ENCODE data around the gene PHLPP1. TPM values are rescaled to one million over a fixed set of nuclear protein-coding genes. Genes with fewer than 3 reads are reported as not detected.

Gene PHLPP1
- total and polyA plus RNA-seq, 2 experiments from 2014 or later, result 15.7 to 73.6 TPM

- no peaks in the 10 kb centered on the region for H3K9me2 ChIP-seq (ENCODE audit: insufficient read depth)
- H2AFZ ChIP-seq, result no peak overlapping the region
- H3F3A ChIP-seq (replicated peaks; ENCODE audit: low read depth), result no peaks in the 10 kb centered on the region
- no peaks in the 10 kb centered on the region for H3K27me3 ChIP-seq (ENCODE audit: insufficient read depth)
- no peak for TF ChIP-seq POLR2AphosphoS5 (IDR thresholded peaks at IDR 0.05; ENCODE audit: low read depth)
- no peak for TF ChIP-seq EZH2 (IDR thresholded peaks at IDR 0.05; ENCODE audit: low read depth, unreplicated experiment)
- TF ChIP-seq JUNB (IDR thresholded peaks at IDR 0.05; ENCODE audit: unreplicated experiment), result no peak
- TF ChIP-seq STAT1 (IDR thresholded peaks at IDR 0.05; ENCODE audit: unreplicated experiment), result no peak
- TF ChIP-seq ETS1 (IDR thresholded peaks at IDR 0.05), result no peak
- no peak for TF ChIP-seq REST (IDR thresholded peaks at IDR 0.05; ENCODE audit: unreplicated experiment)
- no peak for TF ChIP-seq ZNF114 (CRISPR knock-in tag; IDR thresholded peaks at IDR 0.05)
- TF ChIP-seq EZH2phosphoT487 (IDR thresholded peaks at IDR 0.05; ENCODE audit: unreplicated experiment), result no peak
- TF ChIP-seq CTCF (conservative IDR thresholded peaks at IDR 0.05; ENCODE audit: low read depth in 2 of 2), result no peak
- no peak for TF ChIP-seq ZNF462 (CRISPR knock-in tag; IDR thresholded peaks at IDR 0.05)
- TF ChIP-seq CREB1 (CRISPR knock-in tag; IDR thresholded peaks at IDR 0.05; ENCODE audit: low read depth), result no peak
- no peak for TF ChIP-seq ZNF331 (CRISPR knock-in tag; IDR thresholded peaks at IDR 0.05; ENCODE audit: low read depth)
- TF ChIP-seq NANOG (IDR thresholded peaks at IDR 0.05; ENCODE audit: borderline replicate concordance), result no peak
- H3K79me2 ChIP-seq (replicated peaks; ENCODE audit: insufficient read depth), result no peaks in the 10 kb centered on the region
- no peak overlapping the region for H3K27ac ChIP-seq (ENCODE audit: low read depth)
- H3K4me1 ChIP-seq (ENCODE audit: insufficient read depth), result peaks cover 17% of the 10 kb centered on the region
- H3K4me3 ChIP-seq, result no peak overlapping the region
- no peaks in the 10 kb centered on the region; the same call in 2 of the 3 replicates for H3K36me3 Mint-ChIP-seq (ENCODE audit: low read depth)
- ATAC-seq (no peak), DNase-seq (ENCODE audit: low spot score) (no peak)
- H3K27me3 Mint-ChIP-seq (ENCODE audit: insufficient read depth, low read depth, poor library complexity), result peaks cover 17% of the 10 kb centered on the region
- H4K20me1 ChIP-seq (replicated peaks; ENCODE audit: insufficient read depth), result no peaks in the 10 kb centered on the region
- H3K4me1 Mint-ChIP-seq, result peaks cover 18% of the 10 kb centered on the region; the same call in 2 of the 3 replicates
- H3K4me2 ChIP-seq, result no peak overlapping the region
- no peak overlapping the region for H3K27ac Mint-ChIP-seq
- no peaks in the 10 kb centered on the region for H3K9me3 Mint-ChIP-seq
- H3K36me3 ChIP-seq (ENCODE audit: insufficient read depth), result no peaks in the 10 kb centered on the region
- no peak overlapping the region for H3K4me3 Mint-ChIP-seq
Measured at GRCh38 chr18:62710417-62710816, 4.9 kb upstream of the PHLPP1 start.
